NCI-H1436 treated with DMSO at 0.1 percent for 48 hours (cell line): ENCODE data around the gene WDR26.
"Not testable (repeated sequence)": the region's sequence is repeated elsewhere in the genome, so short reads cannot be mapped to it uniquely, and the experiment has no call there.

Source experiments
- DNase-seq: peaks from one replicate; lab custom pipeline; 2025; lab: John Stamatoyannopoulos, UW

WDR26 gene

DNA sequence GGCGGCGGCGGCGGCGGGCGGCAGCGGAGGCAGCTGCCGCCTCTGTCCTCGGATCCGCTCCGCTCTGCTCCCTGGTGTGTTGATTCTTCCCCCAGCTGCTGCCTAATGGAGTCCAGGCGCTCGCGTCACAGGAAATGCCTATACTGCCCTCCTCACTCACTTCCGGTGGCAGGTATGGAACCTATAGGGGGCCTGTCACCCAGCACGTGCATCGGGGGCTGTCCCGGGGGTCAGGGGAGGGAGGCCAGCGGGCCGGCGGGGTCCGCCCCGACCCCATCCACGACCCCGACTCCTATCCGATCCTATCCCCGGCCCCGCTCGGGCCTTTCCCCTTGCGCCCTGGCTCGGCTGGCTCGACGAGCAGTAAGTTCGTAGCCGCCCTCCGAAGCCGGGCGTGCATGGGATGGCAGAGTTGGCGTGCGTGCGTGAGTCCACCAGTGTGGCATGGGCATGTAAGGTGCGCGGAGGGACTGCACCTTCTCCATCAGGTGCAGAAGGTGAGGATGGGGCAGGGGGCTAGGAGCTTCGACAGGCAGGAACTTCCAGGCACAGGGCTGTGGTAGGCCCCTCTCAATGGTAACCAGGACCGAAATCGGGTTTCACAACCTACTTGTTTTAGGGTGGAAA is at the start of gene WDR26:
TSS of gene WDR26 (minus strand) at position 107 of the 627 bp plus-strand sequence.
- DNase-seq: no peak

DNA sequence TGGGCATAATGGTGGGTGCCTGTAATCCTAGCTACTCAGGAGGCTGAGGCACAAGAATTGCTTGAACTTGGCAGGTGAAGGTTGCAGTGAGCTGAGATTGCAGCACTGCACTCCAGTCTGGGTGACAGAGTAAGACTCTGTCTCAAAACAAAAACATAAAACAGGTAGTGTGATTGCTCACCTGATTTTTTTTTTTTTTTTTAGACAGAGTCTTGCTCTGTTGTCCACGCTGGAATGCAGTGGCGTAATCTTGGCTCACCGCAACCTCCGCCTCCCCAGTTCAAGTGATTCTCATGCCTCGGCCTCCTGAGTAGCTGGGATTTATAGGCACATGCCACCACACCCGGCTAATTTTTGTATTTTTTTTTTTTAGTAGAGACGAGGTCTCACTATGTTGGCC is 48.6 kb upstream of the WDR26 start:
- DNase-seq: not testable (repeated sequence)

DNA sequence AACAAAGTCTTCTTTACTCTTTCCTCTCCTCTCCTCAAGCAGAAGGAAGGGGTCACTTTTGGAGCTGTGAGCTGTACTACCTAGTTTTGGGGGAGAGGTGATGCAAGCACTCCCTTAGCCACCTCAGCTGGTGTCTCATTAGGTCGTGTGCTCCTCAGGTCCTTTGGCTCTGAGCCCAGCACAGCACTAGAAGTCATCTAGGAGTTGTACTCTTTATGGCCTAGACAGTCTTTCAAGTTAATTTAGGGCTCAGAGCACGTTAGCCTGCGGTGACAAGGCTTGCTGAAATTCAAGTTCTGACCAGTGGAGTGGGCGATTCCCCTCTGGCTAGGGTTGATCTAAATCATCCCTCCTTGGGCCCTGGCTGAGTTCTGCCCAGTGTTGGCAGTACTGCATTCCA is 48.0 kb upstream of the WDR26 start:
- DNase-seq: no peak

- DNase-seq: no peak
These were observed 47.0 kb upstream of the WDR26 start for GRCh38 chr1:224481601-224482000.

- not testable (repeated sequence) for DNase-seq
These were observed 46.4 kb upstream of the WDR26 start for GRCh38 chr1:224480888-224481459.

DNA sequence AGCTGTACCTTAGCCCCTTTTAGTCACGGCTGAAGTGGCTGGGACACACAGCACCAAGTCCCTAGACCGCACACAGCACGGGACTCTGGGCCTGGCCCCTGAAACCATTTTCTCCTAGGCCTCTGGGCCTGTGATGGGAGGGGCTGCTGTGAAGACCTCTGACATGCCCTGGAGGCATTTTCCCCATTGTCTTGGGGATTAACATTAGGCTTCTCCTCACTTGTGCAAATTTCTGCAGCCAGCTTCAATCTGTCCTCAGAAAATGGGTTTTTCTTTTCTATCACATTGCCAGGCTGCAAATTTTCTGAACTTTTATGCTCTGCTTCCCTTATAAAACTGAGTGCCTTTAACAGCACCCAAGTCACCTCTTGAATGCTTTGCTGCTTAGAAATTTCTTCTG is 45.6 kb upstream of the WDR26 start:
- not testable (repeated sequence) for DNase-seq

- no peak for DNase-seq
These were observed 38.2 kb upstream of the WDR26 start for GRCh38 chr1:224472806-224473205.

DNA sequence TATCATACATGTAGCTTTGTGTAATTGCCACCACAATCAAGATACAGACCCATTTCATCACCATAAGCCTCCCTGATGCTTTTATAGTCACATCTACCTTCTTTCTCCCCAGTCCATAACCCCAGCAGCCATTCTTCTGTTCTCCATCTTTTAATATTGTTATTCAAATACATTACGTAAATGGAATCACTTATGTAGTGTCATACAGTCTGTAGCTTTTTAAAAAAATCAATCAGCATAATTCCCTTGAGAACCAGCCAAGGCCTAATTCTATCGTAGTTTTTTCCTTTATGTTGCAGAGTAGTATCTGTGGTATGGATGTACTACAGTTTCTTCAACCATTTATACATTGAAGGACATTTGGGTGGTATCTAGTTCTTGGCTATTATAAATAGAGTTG is 31.6 kb upstream of the WDR26 start:
- DNase-seq: no peak

DNA sequence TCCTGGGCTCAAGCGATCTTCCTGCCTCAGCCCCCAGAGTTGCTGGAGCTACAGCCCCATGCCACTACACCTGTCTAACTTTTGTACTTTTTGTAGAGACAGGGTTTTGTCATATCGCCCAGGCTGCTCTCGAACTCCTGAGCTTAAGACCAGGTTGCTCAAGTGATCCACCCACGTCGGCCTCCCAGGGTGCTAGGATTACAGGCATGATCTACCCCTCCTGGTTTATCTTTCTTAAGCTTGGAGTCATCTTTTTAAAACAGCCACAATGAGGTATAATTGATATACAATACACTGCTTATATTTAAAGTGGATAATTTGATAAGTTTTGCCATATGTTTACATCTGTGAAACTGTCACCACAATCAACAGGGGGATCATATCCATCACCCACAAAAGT is 25.4 kb upstream of the WDR26 start:
- no peak for DNase-seq

GRCh38 chr1:224458996-224459395 is 24.4 kb upstream of the WDR26 start:
- DNase-seq: no peak

DNA sequence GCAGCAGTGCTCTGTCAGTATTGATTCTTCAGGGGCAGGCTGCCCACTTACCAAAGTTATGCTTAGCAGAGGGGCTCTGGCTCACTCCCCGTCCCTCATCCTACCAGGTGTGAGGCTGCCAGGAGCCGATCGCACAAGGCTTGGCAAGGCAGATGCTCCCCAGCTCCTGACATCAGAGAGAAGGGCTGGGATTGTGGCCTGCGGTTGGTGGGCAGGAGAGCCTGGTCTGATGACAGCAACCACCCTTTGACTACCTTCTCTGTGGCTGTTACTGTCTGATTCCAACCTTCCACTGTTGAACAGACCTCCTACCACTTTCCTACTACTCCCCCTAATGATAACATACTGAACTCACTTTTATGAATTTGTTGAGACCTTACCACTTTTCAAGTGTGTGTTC is 23.7 kb upstream of the WDR26 start:
- DNase-seq: no peak

- DNase-seq: no peak
These were observed 23.2 kb upstream of the WDR26 start for GRCh38 chr1:224457782-224458144.

GRCh38 chr1:224456637-224456953 is 22.0 kb upstream of the WDR26 start:
- no peak for DNase-seq

GRCh38 chr1:224454402-224455055 is 19.9 kb upstream of the WDR26 start:
- DNase-seq: no peak

DNA sequence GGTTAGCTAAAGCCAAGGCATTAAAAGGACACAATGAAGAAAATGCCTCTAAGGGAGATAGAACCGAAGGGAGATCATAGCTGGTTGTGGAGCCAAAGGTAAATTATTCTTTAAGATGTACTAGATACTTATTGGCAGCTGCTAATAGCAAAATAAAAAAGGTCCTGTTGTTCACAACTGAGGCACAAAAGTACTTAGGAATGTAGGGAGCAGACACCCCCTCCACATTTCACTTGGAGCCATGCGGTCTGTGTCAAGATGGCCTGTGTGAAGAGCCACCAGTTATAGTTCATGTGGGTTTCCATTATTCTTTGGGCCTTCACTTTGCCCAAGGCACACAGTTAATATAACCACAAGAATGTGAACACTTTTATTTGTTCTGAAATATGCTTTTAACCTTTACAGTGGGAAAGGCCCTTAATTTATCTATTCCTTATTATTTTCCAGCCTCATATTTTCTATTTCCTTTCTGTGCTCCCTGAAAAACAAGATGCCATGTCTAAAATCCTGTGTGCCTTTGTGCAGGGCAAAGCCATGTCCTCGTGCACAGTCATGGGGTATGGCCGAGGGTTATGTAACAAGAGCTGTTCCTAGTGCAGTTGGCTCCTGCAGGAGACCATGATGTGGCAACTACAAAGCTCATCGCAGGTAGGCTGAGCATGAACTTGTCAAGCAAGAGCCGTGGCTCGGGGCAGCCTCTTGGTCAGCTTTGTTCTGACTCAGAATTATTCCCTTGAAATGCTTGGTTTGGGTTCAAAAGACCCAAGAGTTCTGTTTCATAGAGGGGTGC is 16.2 kb upstream of the WDR26 start:
- no peak for DNase-seq

- DNase-seq: no peak
These were observed 15.6 kb upstream of the WDR26 start for GRCh38 chr1:224450159-224450558.

GRCh38 chr1:224448453-224449017 is 13.9 kb upstream of the WDR26 start:
- no peak for DNase-seq

GRCh38 chr1:224447971-224448370 is 13.4 kb upstream of the WDR26 start:
- no peak for DNase-seq

DNA sequence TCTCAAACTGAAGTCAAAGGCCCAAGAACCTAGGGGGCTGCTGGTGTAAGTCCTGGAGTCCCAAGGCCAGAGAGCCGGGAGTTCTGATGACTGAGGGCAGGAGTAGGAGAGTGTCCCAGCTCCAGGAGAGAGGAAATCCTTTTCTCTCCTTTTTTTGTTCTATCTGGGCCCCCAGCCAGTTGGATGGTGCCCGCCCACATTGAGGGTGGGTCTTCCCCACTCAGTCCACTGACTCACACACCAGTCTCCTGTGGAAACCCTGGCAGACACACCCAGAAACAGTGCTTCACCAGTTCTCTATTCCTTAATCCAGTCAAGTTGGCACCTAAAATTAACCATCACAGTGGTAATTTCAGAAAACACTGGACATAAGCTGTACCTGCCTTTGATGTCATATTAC is 12.7 kb upstream of the WDR26 start:
- DNase-seq: no peak

GRCh38 chr1:224438989-224439388 is 4.4 kb upstream of the WDR26 start:
- no peak for DNase-seq

GRCh38 chr1:224435999-224436398 is 1.4 kb upstream of the WDR26 start:
- no peak for DNase-seq

DNA sequence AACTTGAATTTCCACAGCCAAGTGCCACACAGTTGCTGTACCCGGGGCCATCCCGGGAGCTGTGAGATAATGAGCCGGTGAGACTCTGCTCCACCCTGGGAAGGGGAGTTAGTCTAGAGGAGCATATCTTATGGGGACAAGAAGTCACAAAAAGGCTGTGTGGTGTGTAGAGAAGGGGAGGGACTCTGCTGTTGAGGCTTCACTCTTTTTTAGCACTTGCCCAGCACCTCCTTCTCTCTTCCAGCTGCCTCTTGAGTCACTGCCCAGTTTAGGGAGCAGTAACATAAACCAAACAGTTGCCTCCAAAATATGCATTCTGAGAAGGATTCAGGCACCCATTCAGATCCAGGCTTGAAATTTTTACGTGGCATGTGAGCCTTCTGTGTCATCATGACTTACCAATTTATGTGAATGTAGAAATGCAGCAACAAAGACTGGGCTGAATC is 744 bp upstream of the WDR26 start:
- DNase-seq: no peak
